Mesothelial cell of epicardium (in vitro differentiated cells): ENCODE data around the gene CASZ1. TPM values are rescaled to one million over a fixed set of nuclear protein-coding genes. Genes with fewer than 3 reads are reported as not detected.

Experiments
- DNase-seq, 2 experiments: peaks; one replicate each; pipeline ENCODE4 v3.0.0; 2021; ENCODE audit warnings: low spot score in 2 of 2; ENCODE audit not compliant: unreplicated experiment in 2 of 2
- H3K27ac Mint-ChIP-seq: 2 replicates; pipeline ENCODE4 v1.8.0; 2021; ENCODE audit warnings: mixed read lengths
- H3K27me3 Mint-ChIP-seq: 2 replicates; pipeline ENCODE4 v1.8.0; 2021; ENCODE audit warnings: low read depth, mixed read lengths
- H3K36me3 Mint-ChIP-seq: 2 replicates; pipeline ENCODE4 v1.8.0; 2021; ENCODE audit warnings: mixed read lengths
- H3K4me1 Mint-ChIP-seq: 2 replicates; pipeline ENCODE4 v1.8.0; 2021; ENCODE audit warnings: mixed read lengths
- H3K4me3 Mint-ChIP-seq: 2 replicates; pipeline ENCODE4 v1.8.0; 2021; ENCODE audit warnings: mild to moderate bottlenecking, moderate library complexity, mixed read lengths
- H3K9me3 Mint-ChIP-seq: 2 replicates; pipeline ENCODE4 v1.8.0; 2021; ENCODE audit warnings: mixed read lengths
- total RNA-seq: library from RNA; stranded (reverse); gene quantifications from 3 replicates; pipeline ENCODE4 v1.2.1, GENCODE V29; 2021
- TF ChIP-seq, protein P1 (sequence below): fragments of 200-600 bp; sonication (generic); IDR thresholded peaks from one replicate; pipeline ENCODE4 v1.5.0; 2021; ENCODE audit warnings: antibody characterized with exemption; ENCODE audit not compliant: unreplicated experiment

CASZ1 gene
- total RNA-seq, 1 donor from 2014 or later, result 8.9 TPM

DNA sequence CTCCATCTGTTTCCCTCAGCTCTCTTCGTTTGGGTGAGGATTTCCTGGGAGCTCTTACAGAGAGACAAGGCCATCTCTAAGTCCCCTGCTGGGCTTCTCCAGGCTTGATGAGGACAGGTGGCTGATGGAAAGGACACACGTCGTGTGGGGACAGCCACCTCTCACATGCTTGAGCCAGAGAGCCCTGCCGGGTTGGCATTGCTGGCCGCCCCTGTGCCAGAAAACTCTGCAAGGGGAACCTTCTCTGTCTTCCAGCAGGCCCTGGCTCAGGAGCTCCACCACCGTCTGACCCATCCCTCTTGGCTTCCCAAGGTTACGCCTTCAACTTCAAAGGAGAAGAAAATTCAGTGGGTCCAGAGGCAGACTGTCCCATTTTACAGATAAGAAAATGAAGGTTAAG is 82.8 kb downstream of the CASZ1 start:
- TF ChIP-seq, protein P1, sequence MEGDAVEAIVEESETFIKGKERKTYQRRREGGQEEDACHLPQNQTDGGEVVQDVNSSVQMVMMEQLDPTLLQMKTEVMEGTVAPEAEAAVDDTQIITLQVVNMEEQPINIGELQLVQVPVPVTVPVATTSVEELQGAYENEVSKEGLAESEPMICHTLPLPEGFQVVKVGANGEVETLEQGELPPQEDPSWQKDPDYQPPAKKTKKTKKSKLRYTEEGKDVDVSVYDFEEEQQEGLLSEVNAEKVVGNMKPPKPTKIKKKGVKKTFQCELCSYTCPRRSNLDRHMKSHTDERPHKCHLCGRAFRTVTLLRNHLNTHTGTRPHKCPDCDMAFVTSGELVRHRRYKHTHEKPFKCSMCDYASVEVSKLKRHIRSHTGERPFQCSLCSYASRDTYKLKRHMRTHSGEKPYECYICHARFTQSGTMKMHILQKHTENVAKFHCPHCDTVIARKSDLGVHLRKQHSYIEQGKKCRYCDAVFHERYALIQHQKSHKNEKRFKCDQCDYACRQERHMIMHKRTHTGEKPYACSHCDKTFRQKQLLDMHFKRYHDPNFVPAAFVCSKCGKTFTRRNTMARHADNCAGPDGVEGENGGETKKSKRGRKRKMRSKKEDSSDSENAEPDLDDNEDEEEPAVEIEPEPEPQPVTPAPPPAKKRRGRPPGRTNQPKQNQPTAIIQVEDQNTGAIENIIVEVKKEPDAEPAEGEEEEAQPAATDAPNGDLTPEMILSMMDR, result no peak
- no peak for DNase-seq
- H3K36me3 Mint-ChIP-seq, result no peaks in the 10 kb centered on the region
- H3K4me1 Mint-ChIP-seq, result peaks cover 24% of the 10 kb centered on the region
- no peak overlapping the region for H3K4me3 Mint-ChIP-seq
- no peak overlapping the region for H3K27ac Mint-ChIP-seq
- peaks cover 33% of the 10 kb centered on the region for H3K27me3 Mint-ChIP-seq
- no peaks in the 10 kb centered on the region for H3K9me3 Mint-ChIP-seq

DNA sequence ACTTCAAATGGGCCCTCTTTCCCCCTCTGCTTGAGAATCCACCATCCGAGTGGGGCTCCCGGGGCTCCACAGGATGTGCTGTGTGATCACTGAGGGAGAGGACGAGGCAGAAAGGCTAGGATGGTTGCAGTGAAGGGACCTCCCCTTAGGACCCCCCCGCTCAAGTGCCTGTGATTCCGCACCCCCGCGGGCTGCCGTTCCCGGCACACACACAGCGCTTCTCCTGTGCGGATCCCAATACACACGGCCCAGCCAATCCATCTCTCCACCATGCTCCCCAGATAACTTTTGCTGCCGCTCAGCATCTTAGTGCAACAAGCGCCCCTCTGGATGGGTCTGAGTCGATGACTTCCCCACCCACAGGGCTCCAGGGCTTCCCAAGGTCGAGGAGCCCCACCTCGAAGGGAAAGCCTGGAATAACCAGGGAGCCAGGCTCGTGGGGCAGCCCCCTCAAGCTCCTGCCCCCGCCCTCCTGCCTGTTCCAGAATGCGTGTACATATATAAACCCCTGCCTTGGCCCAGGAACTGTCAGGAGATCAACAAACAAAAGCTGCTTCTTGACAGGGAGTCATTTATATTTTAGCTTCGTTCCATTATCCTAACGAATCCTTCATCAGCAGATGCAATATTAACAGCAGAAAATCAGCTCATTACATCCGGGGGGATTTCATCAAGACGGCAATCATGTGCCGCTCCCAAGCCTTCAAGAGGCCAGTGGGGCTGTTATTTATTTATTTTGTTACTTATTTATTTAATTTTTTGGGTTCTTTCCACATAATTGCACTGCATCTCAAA is 83.7 kb downstream of the CASZ1 start:
- Mint-ChIP-seq H3K27me3 (peaks cover 36% of the 10 kb centered on the region), H3K36me3 (no peaks in the 10 kb centered on the region), H3K4me1 (peaks cover 30% of the 10 kb centered on the region), H3K4me3 (no peak overlapping the region), H3K27ac (no peak overlapping the region), H3K9me3 (no peaks in the 10 kb centered on the region)
- no peak for DNase-seq
- TF ChIP-seq, protein P1, result no peak

DNA sequence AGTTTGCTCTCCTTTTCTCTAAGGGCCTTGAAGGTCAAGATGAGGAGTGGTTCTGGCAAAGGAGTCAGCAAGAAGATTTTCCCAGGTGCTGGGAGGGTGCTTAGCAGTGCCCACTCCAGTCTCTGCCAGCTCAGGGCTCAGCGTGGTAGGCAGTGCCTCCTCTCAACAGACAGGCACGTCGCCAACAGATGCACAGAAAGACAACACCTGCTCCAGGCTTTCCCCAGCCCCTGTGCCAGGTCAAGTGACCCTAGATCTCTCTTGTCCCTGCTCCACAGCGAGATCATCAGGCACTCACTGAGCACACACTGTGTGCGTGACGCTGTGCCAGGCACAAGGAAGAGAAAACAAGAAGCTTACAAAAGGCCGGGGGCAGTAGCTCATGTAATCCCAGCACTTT is 86.0 kb downstream of the CASZ1 start:
- peaks cover 37% of the 10 kb centered on the region for H3K27me3 Mint-ChIP-seq
- peaks cover 23% of the 10 kb centered on the region for H3K4me1 Mint-ChIP-seq
- H3K9me3 Mint-ChIP-seq, result no peaks in the 10 kb centered on the region

DNA sequence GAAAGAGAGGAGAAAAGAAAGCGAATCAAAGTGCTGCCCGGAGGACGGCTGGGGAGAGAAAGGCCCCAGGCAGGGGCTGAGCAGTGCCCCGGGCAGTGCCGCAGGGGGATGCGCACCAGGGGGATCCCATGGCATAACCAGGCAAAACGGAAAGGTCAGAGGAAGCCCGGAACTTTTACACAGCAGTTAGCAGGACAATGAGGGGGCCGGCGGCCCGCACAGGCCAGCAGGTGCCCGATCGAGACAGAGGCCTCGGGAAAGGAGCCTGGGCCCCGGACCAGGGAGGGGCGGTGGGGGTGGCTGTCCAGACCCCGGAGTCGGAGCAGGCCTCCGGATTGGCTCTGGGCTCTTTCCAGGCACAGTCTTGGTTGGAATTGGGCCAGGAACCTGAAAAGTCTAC is 86.8 kb downstream of the CASZ1 start:
- Mint-ChIP-seq H3K36me3 (no peaks in the 10 kb centered on the region), H3K4me1 (peaks cover 22% of the 10 kb centered on the region), H3K27ac (no peak overlapping the region), H3K4me3 (no peak overlapping the region), H3K27me3 (peaks cover 33% of the 10 kb centered on the region), H3K9me3 (no peaks in the 10 kb centered on the region)
- DNase-seq, result no peak
- TF ChIP-seq, protein P1, result no peak

More for the DNA sequence above, 86.0 kb downstream of the CASZ1 start:
- no peak overlapping the region for H3K4me3 Mint-ChIP-seq
- TF ChIP-seq, protein P1, result no peak
- no peak overlapping the region for H3K27ac Mint-ChIP-seq
- DNase-seq, result no peak
- H3K36me3 Mint-ChIP-seq, result no peaks in the 10 kb centered on the region

DNA sequence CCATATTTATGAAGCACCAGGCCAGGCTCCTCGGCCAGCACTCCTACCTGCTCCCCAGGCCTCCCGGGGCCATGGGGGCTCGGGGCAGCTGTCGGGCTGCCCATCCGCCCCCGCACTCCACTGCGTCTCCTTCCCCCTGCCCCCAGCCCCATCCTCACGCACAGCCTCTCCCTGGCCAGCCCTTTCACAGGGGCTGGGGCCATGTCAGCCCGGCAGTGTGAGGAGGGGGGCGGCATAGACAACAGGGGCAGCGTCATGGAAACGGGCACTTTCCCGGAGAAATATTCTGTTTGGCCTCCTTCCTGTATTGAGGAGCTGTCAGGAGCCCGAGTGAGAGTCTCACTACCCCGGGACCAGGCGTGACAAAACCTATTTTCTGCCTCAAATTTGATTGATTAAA is 87.3 kb downstream of the CASZ1 start:
- peaks cover 31% of the 10 kb centered on the region for H3K27me3 Mint-ChIP-seq
- DNase-seq, result no peak
- H3K4me1 Mint-ChIP-seq, result peaks cover 21% of the 10 kb centered on the region

More for the DNA sequence above, 87.3 kb downstream of the CASZ1 start:
- TF ChIP-seq, protein P1, result no peak
- no peak overlapping the region for H3K4me3 Mint-ChIP-seq
- H3K9me3 Mint-ChIP-seq, result no peaks in the 10 kb centered on the region
- no peaks in the 10 kb centered on the region for H3K36me3 Mint-ChIP-seq
- H3K27ac Mint-ChIP-seq, result no peak overlapping the region
